Frontal cortex (tissue), 1 donor: ENCODE data around the gene DGKH. TPM values are rescaled to one million over a fixed set of nuclear protein-coding genes. Genes with fewer than 3 reads are reported as not detected.

ENCODE experiments used
- small RNA-seq: library from RNA; depleted of rRNA; stranded (forward); fragments of <200 nt; gene quantifications from one replicate; pipeline ENCODE3, GENCODE V24; 2014
- total RNA-seq: library from RNA; depleted of rRNA; stranded (reverse); fragments of >200 nt; gene quantifications from one replicate; pipeline ENCODE4 v1.2.3, GENCODE V29; 2014

DGKH gene
- total RNA-seq, 1 donor from 2014 or later, result 15.5 TPM

Small RNA genes within 50 kb of the gene (small RNA-seq; reads per million reads assigned to genes)
- not detected for gene RPS28P8

Other genes with a start within 250 kb of the DGKH start
- 49.3 TPM for gene VWA8, start 87.5 kb upstream of the DGKH start, total RNA-seq
- 76.2 TPM for gene AKAP11, start 223.5 kb downstream of the DGKH start, total RNA-seq